Large intestine (tissue), 3 donors: ENCODE results near the gene OCA2. TPM values are rescaled to one million over a fixed set of nuclear protein-coding genes. Genes with fewer than 3 reads are reported as not detected.
"Not testable (repeated sequence)": the region's sequence is repeated elsewhere in the genome, so short reads cannot be mapped to it uniquely, and the experiment has no call there.

Experiments used
- DNase-seq, 2 donors: peaks; one replicate each; pipeline versions ENCODE4 v3.0.0 to v3.0.0-alpha.2; 2013
- H3K27ac ChIP-seq: one replicate; pipeline ENCODE4 v1.5.1; 2013; ENCODE audit warnings: low read length
- H3K27me3 ChIP-seq: 2 replicates; pipeline ENCODE4 v1.6.1; 2013; ENCODE audit warnings: low read length; ENCODE audit not compliant: control insufficient read depth, insufficient read depth
- H3K36me3 ChIP-seq: 2 replicates; pipeline ENCODE4 v1.6.1; 2013; ENCODE audit warnings: low read length; ENCODE audit not compliant: control insufficient read depth, insufficient read depth
- H3K4me1 ChIP-seq: one replicate; pipeline ENCODE4 v1.6.1; 2013; ENCODE audit warnings: low read length; ENCODE audit not compliant: control insufficient read depth, insufficient read depth
- H3K4me3 ChIP-seq: one replicate; pipeline ENCODE4 v1.5.1; 2013; ENCODE audit warnings: low read length
- H3K9me3 ChIP-seq: one replicate; pipeline ENCODE4 v1.6.1; 2013; ENCODE audit warnings: mild to moderate bottlenecking, low read depth, low read length, moderate library complexity; ENCODE audit not compliant: control insufficient read depth
- WGBS: methylation state at CpG from one replicate; pipeline ENCODE4 v1.1.5; 2013; ENCODE audit warnings: low lambda C conversion rate; ENCODE audit not compliant: insufficient coverage; 5-methylcytosine and 5-hydroxymethylcytosine counted together
- polyA plus RNA-seq: library from polyadenylated mRNA; unstranded; fragments of 120-200 nt; gene quantifications from one replicate; pipeline ENCODE4 v1.2.1, GENCODE V29; 2013

The OCA2 gene
- polyA plus RNA-seq, 1 donor, result 6.5 TPM

- no peaks in the 10 kb centered on the region for H3K36me3 ChIP-seq
- H3K27me3 ChIP-seq, result no peaks in the 10 kb centered on the region
- no peak overlapping the region for H3K4me3 ChIP-seq
- H3K9me3 ChIP-seq, result no peaks in the 10 kb centered on the region
- DNase-seq, result no peak
- no CpG with 5 or more reads among the region's 5 CpGs for WGBS
- H3K4me1 ChIP-seq, result no peaks in the 10 kb centered on the region
- H3K27ac ChIP-seq, result no peak overlapping the region
Measured at GRCh38 chr15:27850050-27850449, 249.1 kb downstream of the OCA2 start.

DNA sequence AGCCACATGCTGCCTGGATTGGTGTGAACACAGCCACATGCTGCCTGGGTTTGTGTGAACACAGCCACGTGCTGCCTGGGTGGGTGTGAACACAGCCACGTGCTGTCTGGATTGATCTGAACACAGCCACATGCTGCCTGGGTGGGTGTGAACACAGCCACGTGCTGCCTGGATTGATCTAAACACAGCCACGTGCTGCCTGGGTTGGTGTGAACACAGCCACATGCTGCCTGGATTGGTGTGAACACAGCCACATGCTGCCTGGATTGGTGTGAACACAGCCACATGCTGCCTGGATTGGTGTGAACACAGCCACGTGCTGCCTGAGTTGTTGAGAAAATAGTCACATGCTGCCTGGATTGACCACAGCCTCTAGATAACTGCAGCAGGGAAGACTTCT, 250.2 kb downstream of the OCA2 start:
- H3K36me3 ChIP-seq, H3K4me3 ChIP-seq, H3K4me1 ChIP-seq, DNase-seq, H3K27ac ChIP-seq, H3K27me3 ChIP-seq, H3K9me3 ChIP-seq: not testable (repeated sequence)
- WGBS, result no CpG with 5 or more reads among the region's 5 CpGs

DNA sequence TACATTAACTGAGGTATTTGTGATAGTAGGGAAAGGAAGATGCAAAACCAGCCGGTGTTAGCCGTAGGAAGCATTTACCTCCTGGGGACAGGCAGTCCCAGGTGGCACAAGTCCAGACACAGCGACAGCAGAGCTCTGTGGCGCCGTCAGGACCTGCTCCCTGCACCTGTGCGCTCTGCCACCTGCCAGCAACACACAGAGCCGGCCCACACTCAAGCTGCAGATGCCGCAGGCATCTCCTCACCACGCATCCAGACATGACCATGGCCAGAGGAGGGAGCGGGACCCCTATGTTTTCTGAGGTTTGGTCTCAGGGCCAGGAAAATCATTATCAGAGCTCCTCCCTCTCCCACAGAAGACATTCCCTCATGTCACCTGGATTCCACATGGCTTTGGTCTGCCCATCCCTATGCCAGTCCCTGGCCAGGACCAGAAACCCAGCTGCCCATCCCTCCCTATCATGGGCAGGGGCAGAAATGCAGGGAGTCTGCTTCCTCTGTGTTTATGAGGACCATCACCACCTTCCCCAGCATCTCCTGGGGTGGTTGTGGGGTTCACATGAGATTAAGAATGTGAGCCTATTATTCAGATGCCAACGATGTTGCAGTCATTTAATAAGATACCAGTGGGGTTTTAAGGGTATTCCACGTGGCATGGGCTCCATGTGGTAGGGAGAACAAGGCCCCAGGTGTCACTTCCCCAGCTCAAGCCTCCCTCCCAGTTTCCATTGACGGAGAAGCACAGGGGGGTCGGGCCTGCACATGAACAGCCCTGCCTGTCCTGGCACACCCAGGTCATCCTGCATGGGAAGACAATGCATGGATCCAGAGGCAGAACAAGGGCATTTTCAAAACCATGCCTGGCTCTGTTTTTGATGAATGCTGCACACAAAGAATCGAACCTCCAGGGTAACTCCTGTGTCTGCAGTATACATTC, 251.1 kb downstream of the OCA2 start:
- no peak for DNase-seq
- Histone ChIP-seq H3K4me1 (no peaks in the 10 kb centered on the region), H3K9me3 (no peaks in the 10 kb centered on the region), H3K27ac (no peak overlapping the region), H3K27me3 (no peaks in the 10 kb centered on the region), H3K36me3 (no peaks in the 10 kb centered on the region), H3K4me3 (no peak overlapping the region)
- WGBS, result no CpG with 5 or more reads among the region's 15 CpGs

- Histone ChIP-seq H3K9me3 (no peaks in the 10 kb centered on the region), H3K36me3 (no peaks in the 10 kb centered on the region), H3K4me1 (no peaks in the 10 kb centered on the region), H3K27ac (no peak overlapping the region), H3K4me3 (no peak overlapping the region), H3K27me3 (no peaks in the 10 kb centered on the region)
- no CpG with 5 or more reads among the region's 10 CpGs for WGBS
- DNase-seq, result no peak
Measured at GRCh38 chr15:27846722-27847395, 252.3 kb downstream of the OCA2 start.

GRCh38 chr15:27845535-27846369, 253.4 kb downstream of the OCA2 start:
- Histone ChIP-seq H3K27me3 (no peaks in the 10 kb centered on the region), H3K4me1 (no peaks in the 10 kb centered on the region), H3K27ac (no peak overlapping the region), H3K9me3 (no peaks in the 10 kb centered on the region), H3K4me3 (no peak overlapping the region), H3K36me3 (no peaks in the 10 kb centered on the region)
- no CpG with 5 or more reads among the region's 21 CpGs for WGBS
- no peak for DNase-seq

GRCh38 chr15:27844018-27844666, 255.0 kb downstream of the OCA2 start:
- WGBS, result no CpG with 5 or more reads among the region's 13 CpGs
- no peak overlapping the region for H3K4me3 ChIP-seq
- no peaks in the 10 kb centered on the region for H3K36me3 ChIP-seq
- H3K4me1 ChIP-seq, result no peaks in the 10 kb centered on the region
- no peak overlapping the region for H3K27ac ChIP-seq
- no peak for DNase-seq
- H3K27me3 ChIP-seq, result no peaks in the 10 kb centered on the region
- H3K9me3 ChIP-seq, result no peaks in the 10 kb centered on the region

- H3K27ac ChIP-seq, result no peak overlapping the region
- DNase-seq, result no peak
- no peaks in the 10 kb centered on the region for H3K27me3 ChIP-seq
- no peak overlapping the region for H3K4me3 ChIP-seq
- no peaks in the 10 kb centered on the region for H3K4me1 ChIP-seq
- H3K36me3 ChIP-seq, result no peaks in the 10 kb centered on the region
- no CpG with 5 or more reads among the region's 3 CpGs for WGBS
- H3K9me3 ChIP-seq, result no peaks in the 10 kb centered on the region
Measured at GRCh38 chr15:27843146-27843545, 256.0 kb downstream of the OCA2 start.

- Histone ChIP-seq H3K27me3 (no peaks in the 10 kb centered on the region), H3K4me1 (no peaks in the 10 kb centered on the region), H3K27ac (no peak overlapping the region), H3K4me3 (no peak overlapping the region), H3K36me3 (no peaks in the 10 kb centered on the region), H3K9me3 (no peaks in the 10 kb centered on the region)
- WGBS, result no CpG with 5 or more reads among the region's 3 CpGs
- DNase-seq, result no peak
Measured at GRCh38 chr15:27842526-27842925, 256.6 kb downstream of the OCA2 start.

DNA sequence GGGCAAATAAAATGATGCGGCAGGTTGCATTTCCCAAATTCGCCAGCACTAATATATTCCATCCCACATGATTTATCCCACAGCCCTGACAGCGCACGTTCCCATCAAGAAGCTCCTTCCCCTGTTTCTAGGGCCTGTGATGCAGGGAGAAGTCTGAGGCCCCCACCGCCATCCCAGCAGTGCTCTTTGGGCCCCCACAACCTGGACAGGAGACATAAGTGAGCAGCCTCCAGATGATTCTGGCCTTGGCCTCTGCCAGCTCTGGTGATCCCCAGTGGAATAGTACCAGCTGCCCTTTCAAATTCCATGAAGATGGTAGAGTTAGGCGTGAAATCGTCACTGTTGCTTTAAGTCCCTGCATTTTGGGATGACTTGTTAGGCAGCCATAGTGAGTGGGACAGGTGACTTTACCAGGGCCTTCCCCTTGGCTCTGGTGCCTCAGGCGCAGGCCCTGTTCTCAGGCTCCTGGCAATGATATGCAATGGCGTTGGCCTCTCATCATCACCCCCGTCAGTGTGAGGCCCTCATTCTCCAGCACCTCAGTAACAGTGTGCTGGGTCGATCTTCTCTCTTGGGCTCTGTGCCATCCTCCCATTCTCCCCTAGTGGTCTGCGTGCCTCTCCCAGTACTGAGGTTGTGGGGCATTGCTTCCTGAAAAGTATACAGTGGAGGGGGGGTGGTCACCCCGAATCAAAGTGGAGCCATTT, 263.7 kb downstream of the OCA2 start:
- no peak for DNase-seq
- no peak overlapping the region for H3K4me3 ChIP-seq
- H3K27me3 ChIP-seq, result no peaks in the 10 kb centered on the region
- H3K36me3 ChIP-seq, result no peaks in the 10 kb centered on the region
- H3K9me3 ChIP-seq, result no peaks in the 10 kb centered on the region
- no peaks in the 10 kb centered on the region for H3K4me1 ChIP-seq
- H3K27ac ChIP-seq, result no peak overlapping the region
- WGBS, result no CpG with 5 or more reads among the region's 13 CpGs
